NCI-H1436 (cell line): ENCODE data around the gene NT5C3A.
A peak's percentile ranks its signal among the peaks of the same experiment; 100 is the strongest.
"Not testable (repeated sequence)": the region's sequence is repeated elsewhere in the genome, so short reads cannot be mapped to it uniquely, and the experiment has no call there.

ENCODE experiments used
- DNase-seq: peaks from one replicate; lab custom pipeline; 2025; lab: John Stamatoyannopoulos, UW

The NT5C3A gene

DNA sequence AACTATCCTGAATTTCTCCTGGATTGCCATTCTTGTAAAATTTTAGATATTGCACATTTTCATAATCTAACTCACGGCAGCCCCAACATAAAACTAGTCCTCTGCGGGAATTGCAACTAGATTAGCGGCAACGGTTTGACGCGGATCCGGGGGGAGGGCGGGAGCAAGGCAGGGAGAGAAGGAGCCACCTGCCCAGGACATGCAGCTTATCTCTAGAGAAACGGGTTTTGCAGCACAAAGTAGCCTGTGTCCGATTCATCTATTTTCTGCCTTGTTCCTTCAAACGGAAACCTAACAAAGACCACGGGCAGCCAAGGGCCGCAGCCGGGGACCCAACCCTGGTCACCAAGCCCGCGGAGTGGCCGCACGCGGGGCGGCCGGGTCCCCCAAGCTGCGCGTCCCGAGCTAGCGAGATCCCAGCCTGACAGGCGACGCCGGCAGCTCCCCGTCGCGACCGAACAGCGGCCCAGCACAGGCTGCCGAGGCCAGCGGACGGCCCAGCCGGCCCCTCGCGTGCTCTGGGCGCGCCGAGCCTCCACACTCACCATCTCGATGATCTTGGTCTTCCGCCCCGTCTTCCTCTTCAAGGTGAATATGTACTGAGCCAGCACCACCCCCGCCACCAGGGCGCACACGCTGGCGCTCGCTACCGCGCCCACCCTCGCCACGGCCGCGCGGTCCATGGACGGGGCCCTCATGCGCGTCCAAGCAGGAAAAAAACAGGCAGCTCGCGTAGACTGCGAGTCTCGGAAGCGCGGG, at the start of gene NT5C3A:
Gene NT5C3A (minus strand): TSS at position 754 of the 759 bp plus-strand sequence. CDS start 71 bp downstream, at position 683.
- DNase-seq: peak; percentile 16

GRCh38 chr7:33111614-33112013, 49.0 kb upstream of the NT5C3A start:
- DNase-seq: no peak

- no peak for DNase-seq
Measured at GRCh38 chr7:33109758-33110238, 47.2 kb upstream of the NT5C3A start.

GRCh38 chr7:33109005-33109757, 46.6 kb upstream of the NT5C3A start, which contains the start of gene RP9:
RP9 (minus strand) TSS chr7:33109404; CDS start chr7:33109372, 32 bp downstream.
- peak; percentile 78 for DNase-seq

DNA sequence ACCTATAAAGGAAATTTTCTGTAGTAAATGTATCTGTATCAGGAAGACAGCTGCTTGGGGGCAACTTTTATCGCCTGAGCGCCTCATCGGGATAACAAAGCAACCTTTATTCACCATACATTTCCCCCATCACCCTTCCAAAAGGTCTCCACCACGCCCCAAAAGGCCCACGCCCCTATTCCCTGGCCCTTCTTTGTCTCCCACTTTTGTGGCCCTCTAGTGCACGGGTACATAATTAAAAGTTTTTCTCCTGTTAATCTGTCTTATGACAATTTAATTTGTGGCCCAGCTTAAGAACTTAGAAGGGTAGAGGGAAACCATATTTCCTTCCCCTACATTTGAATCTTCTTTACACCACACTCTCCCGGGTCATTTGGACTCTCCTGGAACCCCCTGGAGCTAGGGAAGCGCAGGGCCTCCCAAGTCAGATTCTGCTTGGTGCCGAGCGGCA, 46.0 kb upstream of the NT5C3A start:
- DNase-seq: no peak

- DNase-seq: no peak
Measured at GRCh38 chr7:33107136-33108066, 44.8 kb upstream of the NT5C3A start.

DNA sequence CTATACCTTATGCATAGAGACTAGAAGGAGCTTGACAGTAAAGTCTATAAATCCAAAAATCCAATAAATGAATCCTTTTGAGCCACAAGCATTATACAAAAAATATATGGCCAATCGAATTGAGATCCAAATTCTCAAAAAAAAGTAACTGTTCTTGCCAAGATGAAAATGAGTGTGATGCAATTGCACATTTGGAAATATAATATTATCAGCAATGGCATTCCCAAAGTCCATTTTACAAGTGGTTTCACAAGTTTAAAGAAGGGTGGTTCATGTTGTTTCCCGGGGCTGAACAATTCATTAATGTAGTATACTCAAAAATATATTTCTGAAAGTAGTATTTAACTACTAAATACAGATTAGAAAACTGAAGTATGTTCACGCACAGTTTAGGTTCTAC, 39.3 kb upstream of the NT5C3A start:
- DNase-seq: no peak

DNA sequence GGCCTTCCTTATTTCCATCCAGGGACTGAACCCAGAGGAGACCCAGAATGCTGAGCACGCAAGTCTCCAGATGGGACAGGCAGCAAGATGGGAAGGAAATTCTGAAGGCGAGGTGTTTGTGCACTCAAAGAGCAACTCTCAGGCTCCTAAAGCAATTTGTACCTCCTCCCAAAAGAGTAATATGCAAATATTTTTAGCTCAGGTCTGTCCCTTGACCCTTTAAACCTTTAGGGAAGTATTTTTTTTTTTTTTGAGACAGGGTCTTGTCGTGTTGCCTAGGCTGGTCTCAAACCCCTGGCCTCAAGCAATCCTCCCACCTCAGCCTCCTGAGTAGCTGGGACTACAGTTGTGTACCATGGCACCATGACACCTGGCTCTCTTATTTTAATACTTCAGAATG, 38.2 kb upstream of the NT5C3A start:
- no peak for DNase-seq

- no peak for DNase-seq
Measured at GRCh38 chr7:33099154-33099940, 36.8 kb upstream of the NT5C3A start.

GRCh38 chr7:33094745-33095275, 32.2 kb upstream of the NT5C3A start:
- DNase-seq: not testable (repeated sequence)

DNA sequence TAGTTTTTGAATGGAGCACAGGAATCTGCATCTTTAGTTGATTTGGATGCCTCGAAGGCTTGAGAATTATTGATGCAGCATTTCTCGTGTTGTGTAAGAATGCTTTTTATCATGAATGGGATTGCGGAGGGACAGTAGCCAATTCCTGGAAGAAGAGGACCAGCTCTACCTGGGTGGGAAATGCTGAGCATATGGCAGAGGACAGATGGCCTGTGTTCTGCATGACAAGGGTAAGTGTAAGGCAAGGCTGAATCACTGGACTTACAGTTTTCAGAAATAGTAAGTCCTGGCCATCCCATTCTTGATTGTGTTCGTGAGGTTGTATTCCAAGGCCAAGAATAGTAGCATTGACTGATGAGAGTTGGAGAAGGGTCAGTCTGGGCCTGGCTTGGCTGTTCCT, 30.7 kb upstream of the NT5C3A start:
- no peak for DNase-seq

GRCh38 chr7:33091641-33092191, 29.1 kb upstream of the NT5C3A start:
- no peak for DNase-seq

DNA sequence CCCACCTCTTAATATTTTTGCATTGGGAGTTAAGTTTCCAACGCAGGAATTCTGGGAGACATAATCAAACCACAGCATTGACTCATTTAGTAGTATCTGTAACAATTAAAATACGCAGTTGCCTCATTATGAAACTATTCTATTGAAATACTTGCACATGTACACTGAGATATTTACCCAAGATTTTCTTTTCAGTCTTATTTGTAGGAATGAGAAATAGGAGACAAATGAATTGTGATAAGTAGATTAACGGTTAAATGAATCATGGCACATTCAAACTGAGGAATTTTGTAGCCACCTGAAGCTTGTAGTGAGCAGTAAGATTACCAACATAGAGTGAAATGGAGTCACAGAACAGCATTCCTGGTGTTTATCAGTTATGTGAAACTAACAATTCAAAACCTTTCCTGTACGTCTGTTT, 28.5 kb upstream of the NT5C3A start:
- no peak for DNase-seq

DNA sequence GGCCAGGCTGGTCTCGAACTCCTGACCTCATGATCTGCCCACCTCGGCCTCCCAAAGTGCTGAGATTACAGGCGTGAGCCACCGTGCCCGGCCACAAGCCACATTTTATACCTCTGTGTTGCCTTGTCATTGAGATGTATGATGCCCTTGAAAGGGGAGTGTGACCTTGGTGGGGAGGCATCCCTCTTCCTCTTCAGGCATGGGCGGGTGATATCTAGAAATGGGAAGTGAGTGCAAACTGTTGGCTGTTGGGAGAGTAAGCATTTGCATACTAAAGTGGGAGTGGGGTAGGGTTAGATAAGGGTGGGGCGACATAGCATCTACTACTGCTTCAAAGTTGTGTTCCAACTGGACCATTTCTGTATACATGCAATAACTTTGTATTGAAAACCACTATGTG, 26.6 kb upstream of the NT5C3A start:
- no peak for DNase-seq

GRCh38 chr7:33087858-33088257, 25.3 kb upstream of the NT5C3A start:
- no peak for DNase-seq

- no peak for DNase-seq
Measured at GRCh38 chr7:33087356-33087755, 24.8 kb upstream of the NT5C3A start.

DNA sequence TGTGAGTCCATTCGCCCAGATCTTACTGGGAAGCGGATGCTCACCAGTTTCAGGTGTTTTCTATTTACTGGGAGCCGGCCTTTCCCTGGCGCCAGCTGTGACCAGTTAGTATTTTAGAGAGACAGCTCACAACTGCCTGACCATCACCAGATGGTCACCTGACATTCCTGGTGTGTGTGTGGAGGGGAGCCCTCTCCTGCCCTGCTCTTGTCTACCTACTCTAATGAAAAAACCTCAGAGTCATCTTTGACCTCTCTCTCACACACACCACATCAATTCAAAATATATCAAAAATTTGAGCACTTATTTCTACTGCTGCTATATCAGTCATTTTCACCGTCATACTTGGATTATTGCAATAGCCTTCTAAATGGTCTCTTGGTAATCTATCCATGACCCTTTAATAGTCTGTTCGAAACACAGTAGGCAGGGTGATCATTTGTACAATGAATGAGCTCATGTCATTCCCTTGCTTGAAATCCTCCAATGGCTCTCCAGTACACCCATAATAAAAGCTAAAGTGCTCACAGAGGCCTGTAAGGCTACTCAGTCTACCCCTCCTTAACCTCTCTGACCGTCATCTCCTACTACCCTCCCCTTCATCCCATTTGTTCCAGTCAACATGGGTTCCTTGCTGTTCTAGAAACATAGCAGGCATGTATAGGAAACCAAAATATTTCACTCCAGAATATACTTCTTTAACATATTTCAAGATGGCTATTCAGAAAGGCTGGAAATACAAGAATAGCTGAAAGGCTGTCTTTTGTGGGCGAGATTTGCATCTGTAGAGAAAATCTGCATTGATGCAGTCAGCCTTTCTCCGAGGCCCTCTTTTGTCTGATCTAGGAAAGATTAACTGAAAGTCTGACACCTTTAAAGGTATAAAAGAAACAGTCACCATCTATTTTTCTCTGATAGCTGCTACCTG, 17.5 kb upstream of the NT5C3A start:
- no peak for DNase-seq

GRCh38 chr7:33079096-33079495, 16.5 kb upstream of the NT5C3A start:
- no peak for DNase-seq

DNA sequence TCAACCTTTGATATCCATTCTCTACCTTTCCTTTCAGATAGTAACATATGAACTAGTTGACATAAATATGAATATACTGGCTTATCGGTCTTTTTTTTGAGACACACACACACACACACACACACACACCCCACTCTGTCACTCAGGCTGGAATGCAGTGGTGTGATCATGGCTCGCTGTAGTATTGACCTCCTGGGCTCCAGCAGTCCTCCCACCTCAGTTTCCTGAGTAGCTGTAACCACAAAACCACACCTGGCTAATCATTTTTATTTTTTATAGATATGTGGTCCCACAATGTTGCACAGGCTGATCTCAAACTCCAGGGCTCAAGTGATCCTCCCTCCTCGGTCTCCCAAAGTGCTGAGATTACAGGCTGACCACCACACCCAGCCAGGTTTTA, 14.2 kb upstream of the NT5C3A start:
- DNase-seq: no peak
